HG03039 (cell line): ENCODE measurements around the gene TNNI3.
"Not testable (repeated sequence)": the region's sequence is repeated elsewhere in the genome, so short reads cannot be mapped to it uniquely, and the experiment has no call there.

Experiments
- ATAC-seq: cut with Tn5 transposase; IDR thresholded peaks from one replicate; pipeline ENCODE4 v1.9.1; 2021; ENCODE audit warnings: mild to moderate bottlenecking, moderate library complexity; ENCODE audit not compliant: unreplicated experiment

TNNI3 gene

DNA sequence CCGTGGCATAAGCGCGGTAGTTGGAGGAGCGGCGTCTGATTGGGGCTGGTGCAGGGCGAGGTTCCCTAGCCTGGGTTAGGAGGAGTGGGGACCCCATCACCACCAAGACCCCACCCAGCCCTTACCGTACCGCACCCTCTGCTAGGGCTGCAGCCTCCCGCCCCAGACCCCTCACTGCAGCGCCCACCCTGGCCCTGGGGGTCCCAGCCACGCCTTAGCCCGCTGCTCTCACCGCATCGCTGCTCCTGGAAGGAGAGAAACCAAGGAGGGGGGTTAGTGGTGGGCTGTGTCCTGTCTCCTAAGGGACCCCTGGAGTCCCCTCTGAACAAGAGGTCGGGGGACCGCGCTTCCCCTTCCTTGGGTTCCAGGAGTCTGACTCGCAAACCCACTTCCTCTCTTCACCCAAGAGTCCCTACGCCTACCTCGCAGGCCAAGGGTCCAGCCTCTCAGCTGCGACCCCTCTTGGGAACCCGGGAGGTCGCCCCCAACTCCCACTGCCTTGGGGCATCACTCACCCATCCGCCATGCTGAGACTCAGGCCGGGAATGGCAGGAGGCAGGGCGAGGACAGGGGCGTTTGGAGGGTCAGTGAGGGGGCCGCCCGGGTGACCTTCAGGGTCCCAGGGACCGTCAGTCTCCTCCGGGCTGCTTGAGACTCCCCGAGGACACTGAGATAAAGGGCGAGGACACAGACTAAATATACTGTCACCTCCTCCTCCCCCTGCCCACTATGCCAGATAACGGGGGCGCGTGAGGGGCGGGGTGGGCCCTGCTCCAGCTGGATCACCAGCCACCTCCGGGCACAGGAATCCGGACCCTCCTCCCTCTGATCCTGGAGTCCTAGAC, at the start of gene TNNI3:
TSS of gene TNNI3 (minus strand) at position 669 of the 845 bp plus-strand sequence. CDS start at position 526, 143 bp downstream.
- no peak for ATAC-seq

DNA sequence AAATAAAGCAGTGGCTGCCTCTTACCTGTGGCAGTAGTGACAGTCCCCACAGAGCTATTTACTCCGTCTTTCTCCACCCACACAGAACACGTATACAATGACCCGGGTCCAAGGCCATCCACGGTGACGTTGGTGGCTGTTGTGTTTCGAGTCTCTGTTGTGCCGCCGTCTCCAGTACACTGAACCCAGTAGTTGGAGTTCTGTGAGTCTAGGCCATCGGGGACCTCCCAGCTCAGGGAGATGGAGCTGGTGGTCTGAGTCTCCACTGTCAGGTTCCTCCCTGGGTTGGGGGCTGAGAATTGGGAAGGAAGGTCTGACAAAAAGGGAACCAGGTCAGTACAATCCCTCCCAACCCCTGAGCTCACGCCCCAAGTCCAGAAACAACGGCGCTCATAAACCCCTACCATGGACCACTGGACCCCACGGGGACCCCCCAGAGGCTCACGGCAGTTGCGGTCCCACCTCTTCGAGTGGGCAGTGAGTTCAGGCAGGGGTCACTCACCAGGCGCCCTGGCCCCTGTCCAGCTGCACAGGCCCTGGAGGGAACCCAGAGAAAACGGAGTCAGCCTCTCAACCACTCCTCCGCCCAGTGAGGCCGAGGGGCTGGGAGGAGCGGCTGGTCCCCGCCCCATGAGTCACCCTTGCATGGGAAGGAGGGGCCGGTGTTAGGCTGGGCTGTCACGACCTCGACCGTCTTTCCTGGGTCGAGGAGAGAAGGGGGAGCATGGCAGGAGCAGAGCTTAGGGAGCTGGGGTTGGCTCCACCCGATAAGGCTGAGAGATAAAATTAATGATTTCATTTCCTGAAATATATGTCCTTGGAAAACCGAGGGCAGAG, 49.4 kb upstream of the TNNI3 start:
- no peak for ATAC-seq

DNA sequence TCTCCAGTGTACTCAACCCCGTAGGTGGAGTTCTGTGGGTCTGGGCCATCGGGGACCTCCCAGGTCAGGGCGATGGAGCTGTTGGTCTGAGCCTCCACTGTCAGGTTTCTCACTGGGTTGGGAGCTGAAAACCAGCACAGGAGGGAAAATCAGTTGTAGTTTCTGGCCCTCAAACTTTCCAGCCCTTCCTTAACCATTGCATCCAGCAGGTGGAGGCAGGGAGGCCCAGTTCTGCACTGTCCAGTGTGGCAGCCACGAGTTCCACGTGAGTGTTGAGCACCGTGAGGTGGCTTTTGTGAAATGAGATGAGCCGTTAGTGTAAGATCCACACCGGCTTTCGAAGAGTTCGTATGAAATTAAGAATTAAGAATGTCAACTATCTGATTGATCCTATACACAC, 44.7 kb upstream of the TNNI3 start:
- ATAC-seq, result not testable (repeated sequence)

GRCh38 chr19:55199620-55200204, 42.2 kb upstream of the TNNI3 start:
- no peak for ATAC-seq

DNA sequence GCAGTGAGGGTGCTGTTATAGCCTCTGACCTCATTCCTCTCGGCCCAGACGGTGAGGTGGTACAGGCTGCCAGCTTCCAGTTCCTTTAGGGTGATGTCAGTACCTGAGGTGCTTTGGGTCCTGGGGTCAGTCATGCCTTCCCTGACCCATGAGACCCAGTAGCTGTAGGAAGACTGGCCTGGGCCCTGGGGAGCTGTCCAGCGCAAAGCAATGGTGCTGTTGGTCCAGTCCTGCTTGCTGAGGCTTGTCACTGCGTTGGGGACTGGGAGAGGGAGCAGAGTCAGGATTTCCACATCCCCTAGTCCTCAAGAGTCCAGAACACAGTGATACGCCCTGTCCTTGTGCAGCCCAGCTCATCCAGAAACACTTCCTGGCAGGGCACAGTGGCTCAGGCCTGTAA, 41.1 kb upstream of the TNNI3 start:
- no peak for ATAC-seq

DNA sequence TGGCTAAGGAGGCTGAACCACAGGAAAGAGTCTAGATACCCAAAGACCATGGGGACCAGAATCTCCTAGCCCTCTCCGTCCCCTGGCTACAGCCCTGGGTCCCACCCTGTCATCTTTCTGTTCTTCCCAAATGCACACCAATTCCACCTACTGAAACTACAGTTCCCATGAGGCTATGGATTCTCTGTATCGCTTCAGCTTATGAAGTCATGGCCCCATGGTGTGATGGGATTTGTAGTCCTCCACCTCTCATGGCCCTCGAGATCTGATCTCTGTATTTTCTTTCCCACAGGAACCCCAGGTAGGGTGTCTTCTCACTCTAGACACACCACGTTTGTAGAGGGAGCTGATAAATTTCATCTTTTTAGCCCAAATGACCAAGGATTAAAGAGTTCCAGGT, 40.0 kb upstream of the TNNI3 start:
- no peak for ATAC-seq

DNA sequence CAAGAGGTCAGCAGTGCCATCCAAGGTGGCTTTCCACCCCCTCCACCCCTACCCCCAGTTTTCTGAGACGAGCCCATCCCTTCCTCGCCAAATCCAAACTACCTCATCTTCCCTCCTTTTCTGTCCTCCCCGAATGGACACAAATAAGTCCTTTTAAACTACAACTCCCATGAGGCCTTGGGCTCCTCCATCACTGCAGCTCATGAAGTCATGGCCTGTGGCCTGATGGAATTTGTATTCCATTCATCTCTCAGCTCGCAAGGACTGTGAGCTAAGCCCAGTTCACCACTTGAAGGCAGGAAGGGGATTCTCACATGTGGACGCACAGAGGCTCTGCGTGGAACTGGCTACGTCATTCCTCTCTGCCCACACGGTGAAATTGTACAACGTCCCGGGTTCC, 39.3 kb upstream of the TNNI3 start:
- no peak for ATAC-seq

DNA sequence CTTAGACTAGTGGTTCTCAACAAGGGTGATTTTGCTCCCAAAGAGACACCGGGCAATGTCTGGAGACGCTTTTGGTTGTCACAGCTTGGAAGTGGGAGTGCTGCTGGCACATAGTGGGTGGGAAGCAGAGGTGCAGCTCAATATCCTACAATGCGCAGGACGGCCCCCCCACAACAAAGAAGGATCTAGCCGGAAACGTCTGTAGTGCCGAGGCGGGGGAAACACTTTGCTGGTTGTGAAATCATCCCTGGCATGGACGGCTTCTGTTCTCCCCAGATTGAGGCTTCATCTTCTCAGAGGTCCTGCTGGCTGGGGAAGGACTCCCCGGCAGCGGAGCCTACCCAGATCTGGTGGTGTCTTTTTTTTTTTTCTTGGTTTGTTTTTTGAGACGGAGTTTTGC, 35.9 kb upstream of the TNNI3 start:
- no peak for ATAC-seq

- no peak for ATAC-seq
Measured at GRCh38 chr19:55189403-55189835, 31.9 kb upstream of the TNNI3 start.

GRCh38 chr19:55188625-55189024, 31.1 kb upstream of the TNNI3 start:
- no peak for ATAC-seq

DNA sequence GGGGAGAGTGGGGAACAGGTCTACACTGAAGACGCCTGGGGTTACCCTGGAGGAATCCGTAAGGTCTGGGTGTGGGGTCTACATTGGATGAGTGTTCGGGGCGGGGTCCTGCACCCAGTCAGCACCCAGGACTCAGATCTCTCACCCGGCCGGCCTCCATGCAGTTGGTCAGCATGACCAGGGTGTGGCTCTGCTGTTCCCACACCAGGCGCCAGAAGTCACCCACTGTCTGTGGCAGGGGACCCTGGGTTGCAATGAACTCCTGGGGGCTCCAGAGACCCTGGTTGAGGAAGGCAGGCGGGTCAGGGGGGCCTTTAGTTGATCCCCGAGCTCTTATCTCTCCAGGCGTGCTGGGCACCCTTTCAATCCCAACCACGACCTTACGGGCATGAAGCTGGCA, 28.5 kb upstream of the TNNI3 start:
- no peak for ATAC-seq

GRCh38 chr19:55181740-55182139, 24.2 kb upstream of the TNNI3 start:
- ATAC-seq, result no peak

- no peak for ATAC-seq
Measured at GRCh38 chr19:55179606-55180484, 22.3 kb upstream of the TNNI3 start, which contains the start of gene SYT5. SYT5 (minus strand) TSS chr19:55180289; CDS start chr19:55179041, 1,248 bp downstream.

DNA sequence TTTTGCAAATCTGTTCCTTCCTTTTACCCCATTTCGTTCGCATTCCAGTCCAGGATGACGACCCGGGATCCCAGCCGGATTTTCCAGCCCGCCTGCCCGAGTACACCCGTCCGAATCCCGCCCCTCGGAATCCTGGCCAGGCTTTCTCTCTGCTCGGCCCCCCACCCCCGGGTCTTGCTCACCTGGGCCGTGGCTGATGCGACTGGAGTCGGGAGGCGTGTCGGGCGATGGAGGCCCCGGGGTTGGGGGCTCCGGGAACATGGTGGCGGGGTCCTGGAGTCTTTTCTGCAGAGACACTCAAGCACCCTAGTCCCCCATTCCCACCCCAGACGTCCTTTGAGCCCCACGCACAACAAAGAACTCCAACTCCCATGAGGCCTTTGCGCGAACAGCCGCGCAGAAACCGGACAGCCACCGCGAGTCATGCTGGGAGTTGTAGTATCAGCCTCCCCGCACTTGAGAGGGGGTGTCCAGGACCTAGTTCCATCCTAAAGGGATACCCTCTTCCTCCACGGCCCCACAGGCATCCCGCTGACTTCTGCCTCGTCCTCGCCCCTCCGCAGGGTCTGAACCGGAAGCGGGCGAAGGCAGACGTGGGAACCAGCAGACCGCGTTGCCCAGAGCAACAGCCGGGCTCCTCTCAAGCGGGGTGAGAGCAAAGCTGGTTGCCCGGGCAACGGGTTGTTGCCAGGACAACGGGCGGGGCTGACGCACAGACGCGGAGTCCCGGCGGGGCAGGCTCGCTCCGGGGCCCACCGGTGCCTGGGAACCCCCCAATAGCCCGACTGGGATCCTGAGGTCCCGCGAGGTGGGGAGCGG, 21.5 kb upstream of the TNNI3 start:
- peak; percentile 45 for ATAC-seq

DNA sequence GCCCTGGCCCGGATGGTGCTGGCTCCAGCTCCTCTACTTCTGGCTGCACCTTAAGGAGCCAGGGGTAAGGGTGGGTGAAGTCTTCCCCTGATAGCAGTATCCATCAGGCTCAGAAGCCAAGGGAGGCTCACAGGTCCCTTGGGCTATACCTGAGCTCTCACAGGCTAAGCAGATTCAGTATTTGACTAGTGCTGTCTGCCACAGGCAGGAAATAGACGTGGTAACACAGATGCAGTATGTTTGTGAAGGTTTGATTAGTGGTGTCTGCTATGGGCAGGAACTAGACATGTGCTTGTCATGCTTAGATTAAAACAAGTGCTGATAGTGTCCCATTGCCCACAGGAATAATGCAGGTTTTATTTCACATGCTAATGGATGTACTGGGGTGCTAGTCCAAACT, 18.5 kb upstream of the TNNI3 start:
- no peak for ATAC-seq

DNA sequence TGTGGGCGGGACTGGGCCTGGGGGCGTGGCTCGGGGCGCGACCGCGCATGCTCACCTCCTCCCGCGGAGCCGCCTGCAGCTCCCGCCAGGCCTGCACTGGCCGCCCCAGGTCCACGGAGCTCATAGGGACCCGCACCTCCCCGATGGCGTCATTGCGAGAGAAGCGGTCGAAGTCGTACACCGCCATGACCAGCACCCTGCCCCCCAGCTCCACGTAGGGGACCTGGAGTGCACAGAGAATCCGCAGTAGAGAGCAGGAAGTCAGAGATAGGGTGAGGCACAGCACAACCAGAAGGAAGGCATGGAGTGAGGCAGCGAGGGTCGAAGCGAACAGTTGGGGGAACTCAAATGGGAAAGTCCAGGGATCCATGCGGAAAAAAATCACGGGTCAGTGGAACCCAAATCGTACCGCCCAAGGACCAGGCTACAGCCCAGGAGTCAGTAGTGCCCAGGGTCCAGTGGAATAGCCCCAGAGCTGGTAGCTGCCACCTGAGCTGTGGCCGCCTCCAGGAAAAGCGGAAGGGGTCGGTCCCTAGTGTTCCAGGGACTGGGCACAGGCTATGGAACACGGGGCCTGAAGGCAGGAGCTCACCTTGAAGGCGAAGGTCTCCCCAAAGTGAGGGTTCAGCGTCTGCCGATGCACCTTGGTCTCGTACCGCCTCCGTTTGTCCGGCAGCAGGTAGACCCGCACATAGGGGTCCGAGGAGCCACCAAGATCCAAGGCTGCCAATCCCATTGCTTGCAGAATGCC, 17.8 kb upstream of the TNNI3 start:
- ATAC-seq, result no peak

- ATAC-seq, result no peak
Measured at GRCh38 chr19:55174425-55175116, 17.0 kb upstream of the TNNI3 start.

DNA sequence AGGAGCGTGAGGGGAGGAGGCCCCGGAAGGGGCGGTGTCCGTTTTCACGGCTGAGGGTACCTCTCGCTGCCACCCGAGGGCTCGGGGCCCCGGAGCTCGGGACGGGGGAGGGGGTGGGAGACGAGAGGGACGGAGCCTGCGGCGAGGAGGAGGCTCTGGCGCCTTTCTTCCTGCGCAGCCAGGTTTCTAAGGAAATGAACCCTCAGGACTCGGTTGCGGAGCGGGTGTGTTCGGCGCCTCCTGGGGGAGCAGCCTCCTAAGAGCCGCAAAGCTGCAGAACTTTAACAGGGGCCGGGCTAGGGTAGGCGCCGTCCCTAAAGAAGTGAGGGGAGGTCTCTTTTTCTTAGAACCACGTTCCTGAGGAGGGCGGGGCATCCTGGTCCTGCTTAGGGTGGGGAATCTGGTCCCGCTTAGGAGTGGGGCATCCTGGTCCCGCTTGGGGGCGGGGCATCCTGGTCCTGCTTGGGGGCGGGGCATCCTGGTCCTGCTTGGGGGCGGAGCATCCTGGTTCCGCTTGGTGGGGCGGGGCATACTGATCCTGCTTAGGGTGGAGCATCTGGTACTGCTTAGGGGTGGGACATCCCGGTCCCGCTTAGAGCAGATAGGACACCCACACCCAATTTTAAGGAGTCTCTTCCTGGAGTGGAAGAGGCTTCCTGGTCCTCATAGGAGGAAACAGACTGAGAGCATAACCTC, 16.3 kb upstream of the TNNI3 start:
- no peak for ATAC-seq
